ENCODE data around the gene FOCAD.
"Not testable (repeated sequence)": the region's sequence is repeated elsewhere in the genome, so short reads cannot be mapped to it uniquely, and the experiment has no call there.

FOCAD gene

GRCh38 chr9:20673537-20673936, 10.5 kb upstream of the FOCAD start:
- in situ Hi-C loops (cut with MboI; ENCODE audit: low pct_unique_long_range_greater_than_20kb, low sequenced_read_pairs); DNase-seq: not testable (repeated sequence)

- DNase-seq = no peak
- in situ Hi-C loops (cut with MboI; ENCODE audit: low pct_unique_long_range_greater_than_20kb, low sequenced_read_pairs) = no loop called here
Measured at GRCh38 chr9:20681467-20681866, 2.6 kb upstream of the FOCAD start.

GRCh38 chr9:20683351-20684034, 566 bp upstream of the FOCAD start:
- in situ Hi-C loops (cut with MboI; ENCODE audit: low pct_unique_long_range_greater_than_20kb, low sequenced_read_pairs) = no loop called here
- DNase-seq = peak; percentile 68

GRCh38 chr9:20684875-20685696, 1.0 kb downstream of the FOCAD start:
- DNase-seq = peak; percentile 40

GRCh38 chr9:20685769-20686168, 1.7 kb downstream of the FOCAD start:
- DNase-seq = no peak
- in situ Hi-C loops (cut with MboI; ENCODE audit: low pct_unique_long_range_greater_than_20kb, low sequenced_read_pairs) = no loop called here

More at GRCh38 chr9:20684875-20685696, 1.0 kb downstream of the FOCAD start:
- in situ Hi-C loops (cut with MboI; ENCODE audit: low pct_unique_long_range_greater_than_20kb, low sequenced_read_pairs) = no loop called here

GRCh38 chr9:20689833-20690232, 5.8 kb downstream of the FOCAD start:
- no peak for DNase-seq
- in situ Hi-C loops (cut with MboI; ENCODE audit: low pct_unique_long_range_greater_than_20kb, low sequenced_read_pairs) = no loop called here

GRCh38 chr9:20692554-20692953, 8.5 kb downstream of the FOCAD start:
- no peak for DNase-seq
- in situ Hi-C loops (cut with MboI; ENCODE audit: low pct_unique_long_range_greater_than_20kb, low sequenced_read_pairs) = no loop called here

GRCh38 chr9:20693068-20693467, 9.0 kb downstream of the FOCAD start:
- no peak for DNase-seq

GRCh38 chr9:20694248-20694647, 10.2 kb downstream of the FOCAD start:
- no peak for DNase-seq
- in situ Hi-C loops (cut with MboI; ENCODE audit: low pct_unique_long_range_greater_than_20kb, low sequenced_read_pairs) = no loop called here

More at GRCh38 chr9:20693068-20693467, 9.0 kb downstream of the FOCAD start:
- in situ Hi-C loops (cut with MboI; ENCODE audit: low pct_unique_long_range_greater_than_20kb, low sequenced_read_pairs) = no loop called here

GRCh38 chr9:20697021-20697719, 13.1 kb downstream of the FOCAD start:
- in situ Hi-C loops (cut with MboI; ENCODE audit: low pct_unique_long_range_greater_than_20kb, low sequenced_read_pairs) = no loop called here
- DNase-seq = no peak

- in situ Hi-C loops (cut with MboI; ENCODE audit: low pct_unique_long_range_greater_than_20kb, low sequenced_read_pairs) = no loop called here
- DNase-seq = no peak
Measured at GRCh38 chr9:20698782-20699181, 14.7 kb downstream of the FOCAD start.

GRCh38 chr9:20701060-20701459, 17.0 kb downstream of the FOCAD start:
- no peak for DNase-seq
- in situ Hi-C loops (cut with MboI; ENCODE audit: low pct_unique_long_range_greater_than_20kb, low sequenced_read_pairs) = no loop called here

GRCh38 chr9:20702570-20702969, 18.5 kb downstream of the FOCAD start:
- no peak for DNase-seq
- in situ Hi-C loops (cut with MboI; ENCODE audit: low pct_unique_long_range_greater_than_20kb, low sequenced_read_pairs) = no loop called here

GRCh38 chr9:20703146-20703545, 19.1 kb downstream of the FOCAD start:
- no peak for DNase-seq
- in situ Hi-C loops (cut with MboI; ENCODE audit: low pct_unique_long_range_greater_than_20kb, low sequenced_read_pairs) = no loop called here

- DNase-seq = no peak
- in situ Hi-C loops (cut with MboI; ENCODE audit: low pct_unique_long_range_greater_than_20kb, low sequenced_read_pairs) = no loop called here
Measured at GRCh38 chr9:20707708-20708107, 23.6 kb downstream of the FOCAD start.

GRCh38 chr9:20713172-20713571, 29.1 kb downstream of the FOCAD start:
- DNase-seq = no peak
- in situ Hi-C loops (cut with MboI; ENCODE audit: low pct_unique_long_range_greater_than_20kb, low sequenced_read_pairs) = no loop called here

GRCh38 chr9:20714442-20715415, 30.7 kb downstream of the FOCAD start:
- in situ Hi-C loops (cut with MboI; ENCODE audit: low pct_unique_long_range_greater_than_20kb, low sequenced_read_pairs) = no loop called here
- no peak for DNase-seq

GRCh38 chr9:20722221-20722620, 38.2 kb downstream of the FOCAD start:
- in situ Hi-C loops (cut with MboI; ENCODE audit: low pct_unique_long_range_greater_than_20kb, low sequenced_read_pairs) = no loop called here

GRCh38 chr9:20725675-20726074, 41.6 kb downstream of the FOCAD start:
- no peak for DNase-seq
- in situ Hi-C loops (cut with MboI; ENCODE audit: low pct_unique_long_range_greater_than_20kb, low sequenced_read_pairs) = no loop called here

More at GRCh38 chr9:20722221-20722620, 38.2 kb downstream of the FOCAD start:
- peak; percentile 64 for DNase-seq
